Measurements from ENCODE around the gene GPR156. TPM values are rescaled to one million over a fixed set of nuclear protein-coding genes. Genes with fewer than 3 reads are reported as not detected.

The GPR156 gene
- total and polyA plus RNA-seq, 7 donors = 0.07 to 1.7 (median 1.1) TPM; not detected in 2

DNA sequence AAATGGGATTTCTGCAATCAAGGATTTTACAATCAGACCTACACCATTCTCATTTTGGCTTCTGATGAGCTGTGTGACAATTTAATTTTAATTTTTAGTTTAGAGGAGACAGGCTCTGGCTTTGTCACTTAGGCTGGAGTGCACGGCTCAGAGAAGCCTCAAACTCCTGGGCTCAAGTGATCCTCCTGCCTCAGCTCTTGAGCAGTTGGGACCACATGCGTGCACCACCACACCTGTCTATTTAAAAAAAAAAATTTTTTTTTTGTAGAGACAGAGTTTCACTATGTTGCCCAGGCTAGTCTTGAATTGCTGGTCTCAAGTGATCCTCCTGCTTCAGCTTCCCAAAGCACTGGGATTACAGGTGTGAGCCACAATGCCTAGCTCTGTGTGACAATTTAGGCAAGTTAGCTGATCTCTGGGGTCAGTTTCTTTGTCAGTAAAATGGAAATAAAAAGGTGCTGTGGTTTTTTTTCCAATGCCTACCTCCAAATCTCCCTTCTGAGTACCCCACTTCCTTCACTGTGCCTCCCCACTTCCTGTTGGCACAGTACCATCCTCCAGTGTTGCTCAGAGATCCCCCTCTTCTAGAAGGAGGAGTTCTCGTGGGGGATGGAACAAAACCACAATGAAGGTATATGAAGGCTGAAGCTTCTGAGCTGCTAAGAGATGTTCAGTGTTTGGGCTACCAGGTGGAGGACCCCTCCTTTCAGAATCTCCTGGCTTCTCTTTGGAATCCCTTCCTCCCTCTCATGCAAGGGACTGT is 136.7 kb downstream of the GPR156 start:
- Histone ChIP-seq H3K36me3 (no peaks in the 10 kb centered on the region), H3K9me3 (no peaks in the 10 kb centered on the region), H3K27me3 (no peaks in the 10 kb centered on the region), H3K4me3 (no peak overlapping the region), H3K4me1 (no peaks in the 10 kb centered on the region), H3K27ac (no peak overlapping the region)
- DNase-seq = no peak
- intact Hi-C loops (cut with DNase I) = no loop called here
- 83 to 94% methylated on average over 3 of the region's 3 CpGs for WGBS, 2 donors
- TF ChIP-seq, protein P1, sequence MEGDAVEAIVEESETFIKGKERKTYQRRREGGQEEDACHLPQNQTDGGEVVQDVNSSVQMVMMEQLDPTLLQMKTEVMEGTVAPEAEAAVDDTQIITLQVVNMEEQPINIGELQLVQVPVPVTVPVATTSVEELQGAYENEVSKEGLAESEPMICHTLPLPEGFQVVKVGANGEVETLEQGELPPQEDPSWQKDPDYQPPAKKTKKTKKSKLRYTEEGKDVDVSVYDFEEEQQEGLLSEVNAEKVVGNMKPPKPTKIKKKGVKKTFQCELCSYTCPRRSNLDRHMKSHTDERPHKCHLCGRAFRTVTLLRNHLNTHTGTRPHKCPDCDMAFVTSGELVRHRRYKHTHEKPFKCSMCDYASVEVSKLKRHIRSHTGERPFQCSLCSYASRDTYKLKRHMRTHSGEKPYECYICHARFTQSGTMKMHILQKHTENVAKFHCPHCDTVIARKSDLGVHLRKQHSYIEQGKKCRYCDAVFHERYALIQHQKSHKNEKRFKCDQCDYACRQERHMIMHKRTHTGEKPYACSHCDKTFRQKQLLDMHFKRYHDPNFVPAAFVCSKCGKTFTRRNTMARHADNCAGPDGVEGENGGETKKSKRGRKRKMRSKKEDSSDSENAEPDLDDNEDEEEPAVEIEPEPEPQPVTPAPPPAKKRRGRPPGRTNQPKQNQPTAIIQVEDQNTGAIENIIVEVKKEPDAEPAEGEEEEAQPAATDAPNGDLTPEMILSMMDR (IDR thresholded peaks at IDR 0.05) = no peak
- TF ChIP-seq POLR2AphosphoS5 (IDR thresholded peaks at IDR 0.05) (no peak), POLR2A (IDR thresholded peaks at IDR 0.05) (no peak), EP300 (IDR thresholded peaks at IDR 0.05) (no peak)

DNA sequence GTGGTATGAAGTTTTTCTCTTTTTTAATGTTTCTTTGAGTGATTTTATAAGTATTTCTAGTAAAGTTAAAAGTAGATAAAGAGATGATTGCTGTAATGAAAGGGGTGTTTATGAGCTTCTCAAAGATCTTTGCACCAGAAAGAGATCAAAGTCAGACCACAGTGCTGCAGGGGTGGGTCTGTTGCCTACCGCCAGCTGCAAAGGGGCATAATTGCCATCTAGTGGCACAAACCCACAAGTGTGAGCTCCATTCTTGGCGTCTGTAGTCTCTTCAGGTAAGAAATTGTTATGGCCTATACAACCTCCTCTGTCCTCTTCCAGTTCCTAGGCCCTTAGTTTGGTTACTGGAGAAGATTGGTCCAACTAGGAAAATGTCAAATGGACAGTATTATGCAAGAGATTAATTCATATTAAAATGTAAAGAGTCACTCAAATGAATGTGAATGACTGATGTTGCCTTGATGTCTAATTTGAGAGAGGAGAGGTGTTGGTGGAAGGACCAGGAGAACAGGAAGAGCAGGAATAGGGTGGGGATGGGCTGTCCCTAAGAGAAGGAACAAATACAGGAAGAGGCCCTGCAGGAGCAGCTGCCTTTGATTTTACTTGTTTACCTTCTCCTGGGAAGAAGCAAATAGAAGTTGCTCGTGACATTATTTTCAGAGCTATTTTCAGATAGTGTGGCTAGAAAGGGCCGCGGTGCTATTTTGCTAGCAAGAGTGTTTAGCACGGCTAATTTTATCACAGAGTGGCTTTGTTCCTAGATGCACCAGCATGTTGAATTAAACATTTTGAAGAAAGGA is 137.8 kb downstream of the GPR156 start:
- intact Hi-C loops (cut with DNase I) = no loop called here
- no peak for TF ChIP-seq POLR2AphosphoS5 (IDR thresholded peaks at IDR 0.05)
- no peak for TF ChIP-seq POLR2A (IDR thresholded peaks at IDR 0.05)
- TF ChIP-seq, protein P1 (IDR thresholded peaks at IDR 0.05) = no peak
- no peak for TF ChIP-seq EP300 (IDR thresholded peaks at IDR 0.05)
- Histone ChIP-seq H3K4me1 (no peaks in the 10 kb centered on the region), H3K27me3 (no peaks in the 10 kb centered on the region), H3K36me3 (no peaks in the 10 kb centered on the region), H3K27ac (no peak overlapping the region), H3K9me3 (no peaks in the 10 kb centered on the region), H3K4me3 (no peak overlapping the region)
- 12 to 30% methylated on average over 6 of the region's 6 CpGs for WGBS, 2 donors
- DNase-seq = no peak

DNA sequence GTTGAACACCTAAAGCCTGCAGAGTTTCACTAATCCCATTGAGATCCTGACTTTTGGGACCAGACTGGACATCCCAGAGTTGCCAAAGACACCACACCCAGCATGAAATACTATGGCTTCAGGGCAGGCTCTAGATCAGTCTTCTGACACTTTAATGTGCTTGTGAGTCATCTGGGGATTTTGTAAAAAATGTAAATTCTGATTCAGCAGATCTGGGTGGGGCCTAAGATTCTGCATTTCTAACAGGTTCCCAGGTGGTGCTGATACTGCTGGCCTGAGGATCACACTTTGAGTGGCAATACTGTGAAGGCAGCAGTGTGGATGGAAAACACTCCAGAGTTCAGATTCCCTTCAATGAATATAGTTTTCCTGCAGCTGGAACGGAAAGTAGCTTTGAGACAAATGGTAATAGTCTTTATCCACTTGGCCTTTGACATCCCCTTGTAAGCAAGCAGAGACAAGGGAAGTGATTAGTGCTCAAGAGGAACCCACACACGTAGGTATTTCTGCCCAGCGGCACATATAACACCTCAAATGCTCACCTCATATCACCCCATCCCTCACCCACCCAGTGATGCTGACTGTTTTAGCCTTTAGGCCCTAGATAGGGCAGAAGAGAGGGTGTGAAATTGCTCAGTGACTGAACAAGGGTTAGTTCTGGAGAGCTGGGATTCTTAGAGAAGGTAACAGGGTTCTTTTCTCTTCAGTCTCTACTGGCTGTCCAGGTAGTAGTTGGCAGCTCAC is 139.3 kb downstream of the GPR156 start:
- H3K9me3 ChIP-seq = no peaks in the 10 kb centered on the region
- no peak overlapping the region for H3K4me3 ChIP-seq
- WGBS, 2 donors = 73 to 83% methylated on average over 3 of the region's 3 CpGs
- no peaks in the 10 kb centered on the region for H3K27me3 ChIP-seq
- no peaks in the 10 kb centered on the region for H3K36me3 ChIP-seq
- intact Hi-C loops (cut with DNase I) = no loop called here
- DNase-seq = no peak
- no peak for TF ChIP-seq POLR2AphosphoS5 (IDR thresholded peaks at IDR 0.05)
- no peak for TF ChIP-seq POLR2A (IDR thresholded peaks at IDR 0.05)
- TF ChIP-seq, protein P1 (IDR thresholded peaks at IDR 0.05) = no peak
- TF ChIP-seq EP300 (IDR thresholded peaks at IDR 0.05) = no peak
- no peak overlapping the region for H3K27ac ChIP-seq
- no peaks in the 10 kb centered on the region for H3K4me1 ChIP-seq

DNA sequence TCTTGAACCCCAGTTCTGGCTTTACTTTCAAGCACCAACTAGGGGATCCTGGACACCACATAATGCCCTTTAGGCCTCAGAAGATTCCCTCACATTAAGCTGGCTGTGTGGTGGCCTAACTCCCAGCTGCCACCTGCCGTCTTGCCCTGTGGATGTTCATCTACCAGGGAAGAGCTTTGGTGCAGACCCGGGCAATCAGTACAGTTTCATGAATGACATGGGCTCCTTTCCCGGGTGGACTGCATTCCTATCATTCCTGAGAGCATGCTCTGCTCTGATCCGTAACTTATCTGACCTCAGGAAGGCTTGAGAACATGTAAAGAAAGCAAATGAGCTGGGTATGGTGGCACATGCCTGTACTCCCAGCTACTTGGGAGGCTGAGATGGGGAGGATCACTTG is 140.8 kb downstream of the GPR156 start:
- H3K9me3 ChIP-seq = no peaks in the 10 kb centered on the region
- H3K27me3 ChIP-seq = no peaks in the 10 kb centered on the region
- DNase-seq = no peak
- intact Hi-C loops (cut with DNase I) = no loop called here
- 80 to 84% methylated on average over 4 of the region's 4 CpGs for WGBS, 2 donors
- no peak overlapping the region for H3K4me3 ChIP-seq
- H3K36me3 ChIP-seq = no peaks in the 10 kb centered on the region
- TF ChIP-seq, protein P1 (IDR thresholded peaks at IDR 0.05) = no peak
- TF ChIP-seq POLR2A (IDR thresholded peaks at IDR 0.05) = no peak
- TF ChIP-seq POLR2AphosphoS5 (IDR thresholded peaks at IDR 0.05) = no peak
- no peak for TF ChIP-seq EP300 (IDR thresholded peaks at IDR 0.05)
- H3K27ac ChIP-seq = no peak overlapping the region
- H3K4me1 ChIP-seq = no peaks in the 10 kb centered on the region
